SK-N-SH (cell line): Measurements from ENCODE around the gene KCTD12.

Experiments used
- CTCF ChIP-seq: fragments of 200-600 bp; sonication (generic); IDR thresholded peaks from 2 replicates; pipeline ENCODE4 v1.6.1; 2017; ENCODE audit warnings: antibody characterized with exemption, mild to moderate bottlenecking, moderate library complexity
- EZH2phosphoT487 ChIP-seq: fragments of 200-600 bp; sonication (generic); IDR thresholded peaks from 2 replicates; pipeline ENCODE4 v1.6.1; 2017; ENCODE audit warnings: low read depth, mixed run types, mild to moderate bottlenecking, antibody characterized with exemption, moderate library complexity, borderline replicate concordance
- RFX5 ChIP-seq: IDR thresholded peaks from 2 replicates; pipeline ENCODE4 v1.6.1; 2012; ENCODE audit warnings: mild to moderate bottlenecking, improper control_type of control experiment, low read length
- SMC3 ChIP-seq: IDR thresholded peaks from 2 replicates; pipeline ENCODE4 v1.6.1; 2012; ENCODE audit warnings: low read depth, low read length, improper control_type of control experiment
- USF1 ChIP-seq: IDR thresholded peaks from 2 replicates; pipeline ENCODE4 v1.4.0; 2012; ENCODE audit warnings: low read depth, borderline replicate concordance

GRCh38 chr13:76913898-76914297 lies 27.7 kb upstream of the KCTD12 start:
- TF ChIP-seq USF1, result no peak
- TF ChIP-seq SMC3, result no peak
- TF ChIP-seq EZH2phosphoT487, result no peak
- no peak for TF ChIP-seq CTCF
- TF ChIP-seq RFX5, result no peak
